Activated T-cell treated with anti-CD3 and anti-CD28 coated beads, Interleukin-2, amount 50 U/mL, for 72 hours (primary cell): ENCODE data around the gene ANKRD40CL. TPM values are rescaled to one million over a fixed set of nuclear protein-coding genes. Genes with fewer than 3 reads are reported as not detected.

ENCODE experiments used
- ATAC-seq, 2 donors: fragments of 150-1000 bp; cut with Tn5 transposase; replicated peaks in 1 of 2; 2 replicates each; pipeline ENCODE4 v1.10.0; 2021; ENCODE audit warnings: moderate library complexity in 2 of 2, mild to moderate bottlenecking in 1 of 2
- DNase-seq, 2 donors: peaks; one replicate each; pipeline ENCODE4 v3.0.0; 2021 to 2022; ENCODE audit warnings: mixed read lengths in 1 of 2
- H3K27ac Mint-ChIP-seq: one replicate; pipeline ENCODE4 v1.8.0; 2022; ENCODE audit warnings: mild to moderate bottlenecking, moderate library complexity, mixed read lengths
- H3K27me3 Mint-ChIP-seq: one replicate; pipeline ENCODE4 v1.8.0; 2022; ENCODE audit warnings: low read depth, mixed read lengths
- H3K36me3 Mint-ChIP-seq, 2 donors: one replicate each; pipeline ENCODE4 v1.8.0; 2022; ENCODE audit warnings: mixed read lengths in 2 of 2, mild to moderate bottlenecking in 1 of 2; ENCODE audit not compliant: insufficient read depth in 2 of 2
- H3K4me1 Mint-ChIP-seq: one replicate; pipeline ENCODE4 v1.8.0; 2022; ENCODE audit warnings: low read depth, mixed read lengths
- H3K4me3 Mint-ChIP-seq, 2 donors: one replicate each; pipeline ENCODE4 v1.8.0; 2022; ENCODE audit warnings: mild to moderate bottlenecking in 2 of 2, mixed read lengths in 2 of 2, moderate library complexity in 2 of 2
- H3K9me3 Mint-ChIP-seq, 2 donors: one replicate each; pipeline ENCODE4 v1.8.0; 2022; ENCODE audit warnings: mixed read lengths in 2 of 2
- total RNA-seq, 2 donors: library from RNA; stranded (reverse); gene quantifications; one replicate each; pipeline ENCODE4 v1.2.3, GENCODE V29; 2022

The ANKRD40CL gene
- total RNA-seq, 2 donors from 2014 or later = not detected

DNA sequence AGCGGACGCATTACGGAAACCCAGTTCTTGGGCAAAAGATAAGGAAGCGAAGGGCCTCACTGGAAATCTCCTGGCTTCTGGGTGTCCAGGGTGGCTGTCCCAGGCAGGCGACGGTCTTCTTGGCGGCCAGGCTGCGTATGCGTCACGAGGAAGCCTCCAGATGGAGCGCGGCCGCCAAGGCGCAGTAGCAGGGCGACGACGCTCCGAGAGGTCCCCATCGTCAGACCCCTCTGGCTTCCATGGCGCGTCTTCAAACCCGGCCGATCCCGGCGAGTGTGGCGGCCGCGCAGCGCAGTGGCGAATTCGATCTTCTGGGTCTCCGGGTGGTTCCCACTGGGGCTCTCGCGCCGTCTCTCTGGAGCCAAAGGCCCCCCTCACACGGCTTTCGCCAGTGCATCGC lies 13.8 kb upstream of the ANKRD40CL start:
- H3K4me1 Mint-ChIP-seq = peaks cover 24% of the 10 kb centered on the region
- ATAC-seq (no peak), DNase-seq (no peak)
- H3K4me3 Mint-ChIP-seq = peak overlapping the region; percentile 53 to 73
- H3K27ac Mint-ChIP-seq = no peak overlapping the region
- H3K27me3 Mint-ChIP-seq = peaks cover 11% of the 10 kb centered on the region
- no peaks in the 10 kb centered on the region for H3K36me3 Mint-ChIP-seq
- H3K9me3 Mint-ChIP-seq = no peaks in the 10 kb centered on the region

DNA sequence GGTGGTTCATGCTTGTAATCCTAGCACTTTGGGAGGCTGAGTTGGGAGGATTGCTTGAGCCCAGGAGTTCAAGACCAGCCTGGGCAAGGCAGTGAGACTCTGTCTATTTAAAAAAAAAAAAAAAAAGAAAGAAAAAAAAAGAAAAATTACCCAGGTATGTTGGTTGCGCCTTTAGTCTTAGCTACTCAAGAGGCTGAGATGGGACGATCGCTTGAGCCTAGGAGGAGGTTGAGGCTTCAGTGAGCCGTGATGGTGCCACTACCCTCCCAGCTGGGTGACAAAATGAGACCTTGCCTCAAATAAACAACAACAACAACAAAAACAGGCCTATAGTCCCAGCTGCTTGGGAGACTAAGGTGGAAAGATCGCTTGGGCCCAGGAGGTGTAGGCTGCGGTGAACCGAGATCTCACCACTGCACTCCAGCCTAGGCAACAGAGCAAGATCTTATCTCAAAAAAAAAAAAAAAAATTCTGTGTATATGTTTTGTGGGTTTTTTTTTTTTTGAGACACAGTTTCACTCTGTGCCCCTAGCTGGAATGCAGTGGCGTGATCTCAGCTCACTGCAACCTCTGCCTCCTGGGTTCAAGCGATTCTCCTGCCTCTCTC lies 12.5 kb upstream of the ANKRD40CL start:
- H3K4me3 Mint-ChIP-seq = peak overlapping the region; percentile 32 to 57
- no peaks in the 10 kb centered on the region for H3K9me3 Mint-ChIP-seq
- H3K27me3 Mint-ChIP-seq = peaks cover 11% of the 10 kb centered on the region
- no peak overlapping the region for H3K27ac Mint-ChIP-seq
- no peaks in the 10 kb centered on the region for H3K36me3 Mint-ChIP-seq
- ATAC-seq (peak; percentile 80 to 83), DNase-seq (peak; percentile 38 to 53)
- H3K4me1 Mint-ChIP-seq = peaks cover 24% of the 10 kb centered on the region

DNA sequence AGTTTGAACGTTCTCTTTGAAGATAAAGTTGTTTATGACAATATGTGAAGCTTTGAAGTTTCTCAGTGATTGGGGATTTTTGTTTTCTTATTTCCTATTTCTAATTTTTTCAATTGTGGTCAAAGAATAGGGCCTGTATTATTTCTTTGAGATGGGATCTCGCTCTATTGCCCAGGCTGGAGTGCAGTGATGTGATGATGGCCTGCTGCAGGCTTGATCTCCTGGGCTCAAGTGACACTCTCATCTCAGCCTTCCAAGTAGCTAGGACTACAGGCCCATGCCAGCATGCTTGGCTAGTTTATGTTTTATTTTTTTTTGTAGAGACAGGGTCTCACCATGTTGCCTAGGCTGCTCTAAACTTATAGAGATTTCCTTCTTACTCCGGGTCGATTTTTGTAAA lies 11.7 kb upstream of the ANKRD40CL start:
- DNase-seq = no peak
- H3K36me3 Mint-ChIP-seq = no peaks in the 10 kb centered on the region
- no peak overlapping the region for H3K27ac Mint-ChIP-seq
- no peaks in the 10 kb centered on the region for H3K9me3 Mint-ChIP-seq
- ATAC-seq = no peak
- peaks cover 11% of the 10 kb centered on the region for H3K27me3 Mint-ChIP-seq
- H3K4me1 Mint-ChIP-seq = peaks cover 24% of the 10 kb centered on the region
- H3K4me3 Mint-ChIP-seq = no peak overlapping the region

DNA sequence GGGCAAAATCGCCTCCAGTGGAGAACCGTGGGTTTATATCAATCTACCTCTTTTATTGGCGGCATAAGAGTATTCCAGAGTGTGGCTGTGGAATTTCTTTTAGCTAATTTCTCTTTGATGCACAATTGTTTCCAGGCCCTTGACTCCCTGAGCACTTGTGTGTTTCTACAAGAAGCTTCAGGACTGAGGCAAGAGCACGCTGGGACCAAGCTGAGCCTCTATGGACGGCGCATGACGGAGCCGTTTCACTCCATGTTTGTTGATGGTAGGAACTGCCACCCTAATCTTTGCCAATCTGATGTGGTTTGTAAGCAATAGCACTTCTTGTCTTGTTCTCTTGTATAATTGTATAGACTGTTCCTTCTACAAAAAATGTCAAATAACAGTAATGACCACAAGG lies 11.2 kb upstream of the ANKRD40CL start:
- Mint-ChIP-seq H3K4me1 (peaks cover 24% of the 10 kb centered on the region), H3K27ac (no peak overlapping the region), H3K9me3 (no peaks in the 10 kb centered on the region), H3K36me3 (no peaks in the 10 kb centered on the region), H3K27me3 (peaks cover 11% of the 10 kb centered on the region), H3K4me3 (no peak overlapping the region)
- DNase-seq (no peak), ATAC-seq (no peak)

DNA sequence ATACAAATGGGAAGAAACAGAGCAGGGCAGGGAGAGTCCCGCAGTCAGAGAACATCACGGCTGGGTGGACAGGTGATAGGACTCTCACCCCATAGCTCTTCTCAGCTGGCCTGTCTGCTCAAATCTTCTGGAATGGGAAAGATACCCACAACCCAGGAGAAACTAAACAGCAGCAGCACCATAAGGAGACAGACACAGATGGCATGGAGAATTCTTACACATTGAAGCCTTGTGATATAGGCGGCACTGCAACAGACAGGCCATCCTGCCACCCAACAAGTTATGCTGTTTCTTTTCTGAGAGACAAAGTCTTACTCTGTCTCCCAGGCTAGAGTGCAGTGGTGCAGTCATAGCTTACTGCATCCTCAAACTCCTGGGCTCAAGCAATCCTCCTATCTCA lies 8.6 kb upstream of the ANKRD40CL start:
- H3K4me1 Mint-ChIP-seq = peaks cover 18% of the 10 kb centered on the region
- H3K4me3 Mint-ChIP-seq = no peak overlapping the region
- no peak overlapping the region for H3K27ac Mint-ChIP-seq
- H3K9me3 Mint-ChIP-seq = no peaks in the 10 kb centered on the region
- no peak for DNase-seq
- no peak for ATAC-seq
- H3K36me3 Mint-ChIP-seq = no peaks in the 10 kb centered on the region
- peaks cover 11% of the 10 kb centered on the region for H3K27me3 Mint-ChIP-seq

DNA sequence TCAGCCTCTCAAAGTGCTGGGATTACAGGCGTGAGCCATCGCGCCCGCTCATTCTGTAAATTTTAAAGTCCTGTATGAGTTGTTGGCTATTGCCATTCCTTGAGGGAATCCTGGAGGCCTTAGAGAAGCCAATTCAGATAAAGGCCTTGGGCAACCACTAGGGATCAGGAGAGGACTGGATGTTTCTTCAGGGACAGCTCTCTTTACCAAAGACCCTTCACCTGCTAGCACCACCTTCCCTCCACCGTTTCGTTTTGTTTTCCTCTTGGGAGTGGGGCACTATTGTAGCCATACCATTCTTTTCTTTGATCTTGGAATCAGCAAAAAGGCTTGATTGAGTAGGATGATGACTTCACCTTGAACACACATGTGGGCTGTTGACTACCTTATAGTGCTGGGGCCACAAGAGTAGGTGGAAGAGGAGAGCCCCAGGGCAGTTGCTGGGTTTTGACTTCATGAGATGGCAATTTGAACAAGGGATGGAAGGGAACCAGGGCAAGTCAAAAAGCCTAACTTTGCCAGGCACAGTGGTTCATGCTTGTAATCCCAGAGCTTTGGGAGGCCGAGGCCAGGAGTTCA lies 7.0 kb upstream of the ANKRD40CL start:
- H3K27ac Mint-ChIP-seq = no peak overlapping the region
- peaks cover 8% of the 10 kb centered on the region for H3K27me3 Mint-ChIP-seq
- ATAC-seq (no peak), DNase-seq (no peak)
- peaks cover 1% of the 10 kb centered on the region for H3K4me1 Mint-ChIP-seq
- no peaks in the 10 kb centered on the region for H3K36me3 Mint-ChIP-seq
- no peak overlapping the region for H3K4me3 Mint-ChIP-seq
- no peaks in the 10 kb centered on the region for H3K9me3 Mint-ChIP-seq

DNA sequence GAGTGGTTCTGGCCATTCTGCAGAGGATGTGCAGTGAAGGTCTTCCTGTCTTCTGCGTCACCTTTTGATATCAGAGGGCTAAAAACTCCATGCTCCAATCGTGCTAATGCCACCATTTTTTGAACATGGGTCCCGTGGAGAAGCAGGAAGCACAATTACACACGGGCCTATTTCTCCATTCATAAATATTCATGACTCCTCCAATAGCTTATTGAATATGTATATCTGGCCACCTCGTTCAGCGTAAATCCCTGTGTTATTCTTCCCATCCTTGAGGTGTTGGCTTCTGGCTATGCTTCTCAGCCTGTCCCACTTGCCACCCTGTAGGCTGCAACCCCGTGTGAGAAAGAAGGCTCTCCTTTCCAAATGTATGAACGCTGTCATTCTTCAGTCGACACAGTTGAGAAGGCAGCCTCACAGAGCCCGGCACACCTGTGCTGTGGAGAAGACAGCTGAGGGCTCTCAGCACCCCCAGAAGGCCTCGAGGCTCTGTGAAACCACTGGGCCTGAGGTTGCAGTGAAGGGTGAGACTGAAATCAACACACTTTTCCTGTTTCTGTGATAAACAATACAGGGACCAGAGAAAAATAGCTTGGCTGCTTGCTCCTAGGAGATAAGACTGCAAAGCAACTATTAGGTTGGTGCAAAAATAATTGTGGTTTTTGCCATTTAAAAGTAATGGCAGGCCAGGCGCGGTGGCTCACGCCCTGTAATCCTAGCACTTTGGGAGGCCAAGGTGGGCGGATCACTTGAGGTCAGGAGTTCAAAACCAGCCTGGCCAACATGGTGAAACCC lies 4.9 kb upstream of the ANKRD40CL start:
- H3K27ac Mint-ChIP-seq = no peak overlapping the region
- DNase-seq (no peak), ATAC-seq (no peak)
- H3K4me3 Mint-ChIP-seq = no peak overlapping the region
- H3K9me3 Mint-ChIP-seq = no peaks in the 10 kb centered on the region
- H3K4me1 Mint-ChIP-seq = peaks cover 3% of the 10 kb centered on the region
- no peaks in the 10 kb centered on the region for H3K27me3 Mint-ChIP-seq
- H3K36me3 Mint-ChIP-seq = no peaks in the 10 kb centered on the region

DNA sequence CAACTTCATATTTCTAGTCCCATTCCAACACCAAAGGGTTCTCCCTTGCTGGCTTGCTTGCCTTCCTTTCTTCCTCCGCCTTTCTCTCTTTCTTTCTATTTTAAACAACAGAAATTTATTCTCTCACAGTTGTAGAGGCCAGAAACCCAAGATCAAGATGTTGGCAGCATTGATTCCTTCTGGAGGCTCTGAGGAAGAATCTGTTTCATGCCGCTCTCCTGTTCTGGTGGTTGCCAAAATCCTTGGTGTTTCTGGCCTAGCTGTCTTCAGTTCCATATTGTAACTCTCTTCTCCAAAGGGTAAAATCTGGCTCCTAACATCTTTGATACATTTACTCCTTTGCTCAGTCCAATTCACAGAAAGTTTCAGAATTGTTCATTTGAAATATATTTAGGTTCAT lies 3.0 kb upstream of the ANKRD40CL start:
- ATAC-seq (no peak), DNase-seq (no peak)
- H3K36me3 Mint-ChIP-seq = no peaks in the 10 kb centered on the region
- H3K27ac Mint-ChIP-seq = no peak overlapping the region
- H3K9me3 Mint-ChIP-seq = no peaks in the 10 kb centered on the region
- no peaks in the 10 kb centered on the region for H3K27me3 Mint-ChIP-seq
- H3K4me3 Mint-ChIP-seq = no peak overlapping the region
- H3K4me1 Mint-ChIP-seq = peaks cover 4% of the 10 kb centered on the region

DNA sequence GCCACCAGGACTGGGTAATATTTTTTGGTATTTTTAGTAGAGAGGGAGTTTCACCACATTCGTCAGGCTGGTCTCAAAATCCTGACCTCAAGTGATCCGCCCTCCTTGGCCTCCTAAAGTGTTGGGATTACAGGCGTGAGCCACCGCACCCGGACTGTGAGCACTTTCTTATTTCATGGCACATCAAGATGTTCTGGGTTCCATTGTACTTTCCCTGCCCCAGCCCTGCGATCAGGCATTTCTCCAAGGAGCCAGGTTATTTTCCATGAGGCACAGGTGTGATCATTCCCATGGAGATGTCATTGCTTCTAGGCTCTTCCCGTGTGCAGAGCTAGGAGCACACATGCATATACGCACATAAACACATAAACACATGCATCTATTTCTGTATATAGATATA lies 2.6 kb upstream of the ANKRD40CL start:
- no peaks in the 10 kb centered on the region for H3K36me3 Mint-ChIP-seq
- ATAC-seq = no peak
- no peak for DNase-seq
- no peaks in the 10 kb centered on the region for H3K9me3 Mint-ChIP-seq
- no peaks in the 10 kb centered on the region for H3K27me3 Mint-ChIP-seq
- H3K4me1 Mint-ChIP-seq = peaks cover 4% of the 10 kb centered on the region
- no peak overlapping the region for H3K4me3 Mint-ChIP-seq
- H3K27ac Mint-ChIP-seq = no peak overlapping the region

DNA sequence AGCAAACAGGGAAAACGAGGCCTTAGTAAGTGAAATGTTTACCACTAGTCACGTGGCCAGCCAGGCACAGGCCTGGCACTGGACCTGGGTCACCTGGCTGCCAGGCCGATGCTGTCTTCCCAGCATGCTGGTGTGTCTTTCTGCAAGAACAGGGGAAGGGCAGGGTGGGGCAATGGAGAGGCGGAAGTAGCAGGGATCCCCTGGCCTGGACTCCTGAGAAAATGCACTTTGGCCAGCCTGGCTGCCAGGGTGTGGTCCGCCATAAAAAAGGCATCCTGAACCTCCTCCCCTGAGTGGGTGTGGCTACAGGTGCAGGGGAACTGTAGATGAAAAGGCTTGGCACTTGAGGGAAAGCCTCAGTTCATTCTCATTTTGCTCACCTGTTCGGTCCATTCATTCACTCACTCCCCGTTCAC lies 1.0 kb upstream of the ANKRD40CL start:
- Mint-ChIP-seq H3K9me3 (no peaks in the 10 kb centered on the region), H3K27ac (no peak overlapping the region), H3K4me3 (no peak overlapping the region), H3K4me1 (peaks cover 6% of the 10 kb centered on the region), H3K27me3 (peaks cover 10% of the 10 kb centered on the region), H3K36me3 (no peaks in the 10 kb centered on the region)
- ATAC-seq (no peak), DNase-seq (no peak)

DNA sequence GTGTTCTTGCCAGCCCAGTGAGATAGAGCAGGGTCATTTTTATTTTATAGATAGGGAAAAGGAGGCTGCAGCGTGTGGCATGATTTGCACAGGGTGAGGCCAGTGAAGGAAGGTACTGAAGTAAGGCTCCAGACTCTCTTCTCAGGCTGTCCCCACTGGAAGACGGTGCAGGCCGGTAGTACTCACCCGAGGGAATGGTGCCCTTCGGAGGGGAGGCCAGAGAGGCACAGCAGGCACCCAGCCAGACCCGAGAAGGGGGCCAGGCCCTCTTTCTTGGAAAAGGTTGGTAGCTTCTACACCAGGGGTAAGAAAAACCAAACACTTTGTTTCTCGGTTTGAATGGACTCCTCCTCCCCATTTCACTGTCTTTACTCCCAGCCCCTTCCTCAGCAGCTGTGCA lies 288 bp downstream of the ANKRD40CL start:
- ATAC-seq (no peak), DNase-seq (no peak)
- H3K4me1 Mint-ChIP-seq = peaks cover 12% of the 10 kb centered on the region
- no peaks in the 10 kb centered on the region for H3K9me3 Mint-ChIP-seq
- no peak overlapping the region for H3K4me3 Mint-ChIP-seq
- peaks cover 10% of the 10 kb centered on the region for H3K27me3 Mint-ChIP-seq
- no peaks in the 10 kb centered on the region for H3K36me3 Mint-ChIP-seq
- H3K27ac Mint-ChIP-seq = no peak overlapping the region

DNA sequence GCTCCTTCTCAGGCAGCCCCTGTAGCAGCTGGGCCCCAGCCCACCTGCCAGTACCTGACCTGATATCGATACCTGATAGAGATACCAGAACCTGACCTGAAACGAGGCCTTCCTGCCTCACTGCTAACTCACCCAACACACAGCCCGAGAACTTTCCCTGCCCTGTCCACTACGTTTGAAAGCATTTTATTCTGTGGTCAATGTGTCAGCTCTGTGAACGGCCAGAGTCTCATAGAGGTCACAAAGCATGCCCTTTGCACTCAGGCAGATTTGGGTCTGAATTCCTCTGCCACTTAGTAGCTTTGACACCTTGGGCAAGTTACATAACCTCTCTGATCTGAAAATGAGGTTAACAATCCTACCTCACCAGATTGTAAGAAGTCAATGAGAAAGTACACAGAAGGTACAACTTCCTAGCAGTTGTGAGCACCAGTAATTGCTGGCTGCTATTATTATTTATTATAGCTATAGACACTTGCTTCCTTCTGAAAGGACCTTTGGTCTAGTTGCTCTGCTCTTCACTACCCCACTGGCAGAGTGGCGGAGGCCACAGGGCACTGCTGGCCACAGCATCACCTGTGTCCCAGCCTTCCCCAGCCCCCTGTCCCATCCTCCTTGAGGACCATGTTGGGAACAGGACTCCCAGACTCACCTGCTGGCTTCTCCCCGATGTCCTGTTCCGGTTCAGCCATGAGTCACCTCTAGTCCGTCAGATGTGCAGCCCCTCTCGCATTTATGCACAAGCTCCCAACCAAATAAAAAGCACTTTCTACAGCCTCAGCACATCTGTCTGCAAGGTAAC lies 895 bp downstream of the ANKRD40CL start:
- H3K4me1 Mint-ChIP-seq = peaks cover 12% of the 10 kb centered on the region
- no peak for ATAC-seq

More for the DNA sequence above, 895 bp downstream of the ANKRD40CL start:
- H3K27ac Mint-ChIP-seq = no peak overlapping the region
- H3K9me3 Mint-ChIP-seq = no peaks in the 10 kb centered on the region
- H3K27me3 Mint-ChIP-seq = peaks cover 10% of the 10 kb centered on the region
- DNase-seq = no peak
- H3K36me3 Mint-ChIP-seq = no peaks in the 10 kb centered on the region
- no peak overlapping the region for H3K4me3 Mint-ChIP-seq
